ENCODE data around the gene APOB. TPM values are rescaled to one million over a fixed set of nuclear protein-coding genes. Genes with fewer than 3 reads are reported as not detected.

APOB gene
- total and polyA plus RNA-seq, 2 of the 13 experiments (the other 11 are each of a cell fraction or from before 2014, with no cell fraction given), result 1,569 to 2,515 TPM

DNA sequence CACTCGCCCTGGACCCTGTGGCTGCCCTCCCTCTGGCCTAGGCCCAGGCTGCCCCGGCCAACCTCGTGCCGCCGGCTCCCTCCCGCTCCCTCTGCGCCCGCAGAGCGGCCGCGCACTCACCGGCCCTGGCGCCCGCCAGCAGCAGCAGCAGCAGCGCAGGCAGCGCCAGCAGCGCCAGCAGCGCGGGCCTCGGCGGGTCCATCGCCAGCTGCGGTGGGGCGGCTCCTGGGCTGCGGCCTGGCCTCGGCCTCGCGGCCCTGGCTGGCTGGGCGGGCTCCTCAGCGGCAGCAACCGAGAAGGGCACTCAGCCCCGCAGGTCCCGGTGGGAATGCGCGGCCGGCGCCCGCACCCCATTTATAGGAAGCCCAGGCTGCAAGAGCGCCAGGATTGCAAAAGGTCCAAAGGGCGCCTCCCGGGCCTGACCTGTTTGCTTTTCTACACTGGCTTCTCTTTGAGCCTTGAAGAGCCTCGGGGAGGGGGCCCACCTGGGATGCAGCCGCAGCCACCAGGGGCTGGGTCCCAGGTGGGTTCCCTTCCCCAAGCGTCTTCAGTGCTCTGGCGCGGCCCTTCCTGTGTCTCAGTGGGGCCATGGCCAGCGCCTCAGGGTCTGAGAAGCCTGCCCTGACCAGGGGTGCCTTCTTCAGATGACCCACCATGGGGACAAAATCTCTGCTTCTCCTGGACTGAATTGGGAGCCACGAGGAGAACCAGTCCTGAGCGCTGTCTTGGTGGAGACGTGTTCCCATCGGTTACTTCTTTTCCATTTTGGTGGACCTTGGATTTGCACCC, at the start of gene APOB (continued):
- TF ChIP-seq, protein P1, sequence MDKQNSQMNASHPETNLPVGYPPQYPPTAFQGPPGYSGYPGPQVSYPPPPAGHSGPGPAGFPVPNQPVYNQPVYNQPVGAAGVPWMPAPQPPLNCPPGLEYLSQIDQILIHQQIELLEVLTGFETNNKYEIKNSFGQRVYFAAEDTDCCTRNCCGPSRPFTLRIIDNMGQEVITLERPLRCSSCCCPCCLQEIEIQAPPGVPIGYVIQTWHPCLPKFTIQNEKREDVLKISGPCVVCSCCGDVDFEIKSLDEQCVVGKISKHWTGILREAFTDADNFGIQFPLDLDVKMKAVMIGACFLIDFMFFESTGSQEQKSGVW (CRISPR knock-in tag; IDR thresholded peaks at IDR 0.05; ENCODE audit: borderline replicate concordance), result no peak
- TF ChIP-seq TBX3 (IDR thresholded peaks at IDR 0.05; ENCODE audit: borderline replicate concordance), result peak; percentile 60; the same call in 1 of the 2 replicates
- TF ChIP-seq POLR2AphosphoS2 (IDR thresholded peaks at IDR 0.05; ENCODE audit: low read depth, low read length), result peak; percentile 91
- TF ChIP-seq MTF1 (CRISPR knock-in tag; IDR thresholded peaks at IDR 0.05), result peak; percentile 96
- peak; percentile 60 for TF ChIP-seq ZNF121 (CRISPR knock-in tag; IDR thresholded peaks at IDR 0.05)
- peak; percentile 80 for TF ChIP-seq FOSL2 (CRISPR knock-in tag; IDR thresholded peaks at IDR 0.05)
- TF ChIP-seq MTERF4 (CRISPR knock-in tag; IDR thresholded peaks at IDR 0.05), result peak; percentile 97
- TF ChIP-seq FOXK2 (IDR thresholded peaks at IDR 0.05), result no peak
- TF ChIP-seq, protein P2, sequence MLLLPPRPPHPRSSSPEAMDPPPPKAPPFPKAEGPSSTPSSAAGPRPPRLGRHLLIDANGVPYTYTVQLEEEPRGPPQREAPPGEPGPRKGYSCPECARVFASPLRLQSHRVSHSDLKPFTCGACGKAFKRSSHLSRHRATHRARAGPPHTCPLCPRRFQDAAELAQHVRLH (CRISPR knock-in tag; IDR thresholded peaks at IDR 0.05; ENCODE audit: borderline replicate concordance, low read depth), result peak; percentile 84
- TF ChIP-seq TFDP1 (CRISPR knock-in tag; IDR thresholded peaks at IDR 0.05; ENCODE audit: borderline replicate concordance), result peak; percentile 81; the same call in 1 of the 2 replicates
- no peak for TF ChIP-seq TCF7L2 (IDR thresholded peaks at IDR 0.05; ENCODE audit: low read depth, low read length)
- no peak for TF ChIP-seq NFRKB (IDR thresholded peaks at IDR 0.05)
- 0 out of 2 replicates have a peak, but pooled peaks have one; percentile 50 for TF ChIP-seq CHD2 (IDR thresholded peaks at IDR 0.05; ENCODE audit: low read depth, low read length)
- TF ChIP-seq MEIS1 (CRISPR knock-in tag; IDR thresholded peaks at IDR 0.05; ENCODE audit: borderline replicate concordance), result 0 out of 2 replicates have a peak, but pooled peaks have one; percentile 70
- TF ChIP-seq HNRNPUL1 (IDR thresholded peaks at IDR 0.05; ENCODE audit: low read depth, low read length), result no peak
- TF ChIP-seq ZBTB42 (CRISPR knock-in tag; IDR thresholded peaks at IDR 0.05), result peak; percentile 83; the same call in 1 of the 2 replicates
- no peak for TF ChIP-seq SNAPC4 (CRISPR knock-in tag; IDR thresholded peaks at IDR 0.05)
- TF ChIP-seq ZFP1 (CRISPR knock-in tag; IDR thresholded peaks at IDR 0.05), result peak; percentile 80; the same call in 1 of the 2 replicates
- peak; percentile 96 for TF ChIP-seq ZSCAN20 (CRISPR knock-in tag; IDR thresholded peaks at IDR 0.05; ENCODE audit: borderline replicate concordance)
- peak; percentile 98 for TF ChIP-seq ZFP90 (CRISPR knock-in tag; IDR thresholded peaks at IDR 0.05; ENCODE audit: borderline replicate concordance)
- TF ChIP-seq KLF15 (CRISPR knock-in tag; IDR thresholded peaks at IDR 0.05; ENCODE audit: borderline replicate concordance), result peak; percentile 69

Measured in HepG2 (cell line).